Measurements from ENCODE around the gene UNC5A.

The UNC5A gene

GRCh38 chr5:176810081-176810597 lies at the start of gene UNC5A:
Gene UNC5A (plus strand): TSS chr5:176810559. CDS start chr5:176810751, 192 bp downstream.
- no peak for DNase-seq

DNA sequence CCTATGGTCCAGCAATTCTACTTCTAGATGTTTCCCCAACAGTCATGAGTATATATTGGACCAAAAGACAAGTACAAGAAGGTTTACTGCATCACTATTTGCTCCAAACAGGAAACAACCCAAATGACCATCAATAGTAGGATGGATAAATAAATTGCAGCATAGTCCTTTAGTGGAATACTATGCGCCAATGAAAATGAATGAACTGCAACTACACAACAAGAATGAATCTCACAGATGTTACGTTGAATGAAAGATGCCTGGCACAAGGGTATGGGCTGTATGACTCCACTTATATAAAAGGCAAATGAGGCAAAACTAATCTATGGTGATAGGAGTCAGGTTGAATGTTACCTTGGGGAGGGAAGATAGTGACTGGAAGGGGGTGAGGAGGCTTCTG lies 48.6 kb upstream of the UNC5A start:
- DNase-seq, result no peak

- DNase-seq, result peak; percentile 8
These were observed 47.9 kb upstream of the UNC5A start for GRCh38 chr5:176762489-176762888.

DNA sequence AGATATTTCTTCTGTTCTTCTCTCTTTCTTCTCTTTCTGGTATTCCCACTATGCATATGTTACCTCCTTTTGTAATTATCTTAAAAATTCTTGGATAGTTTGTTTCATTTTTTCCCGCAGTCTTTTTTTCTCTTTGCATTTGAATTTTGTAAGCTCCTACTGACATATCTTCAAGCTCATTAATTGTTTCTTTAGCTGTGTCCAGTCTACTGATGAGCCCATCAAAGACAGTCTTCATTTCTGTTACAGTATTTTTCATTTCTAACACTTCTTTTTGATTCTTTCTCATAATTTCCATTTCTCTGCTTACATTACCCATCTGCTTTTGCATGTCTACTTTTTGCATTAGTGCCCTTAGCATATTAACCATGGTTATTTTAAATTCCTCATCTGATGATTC lies 44.7 kb upstream of the UNC5A start:
- no peak for DNase-seq

DNA sequence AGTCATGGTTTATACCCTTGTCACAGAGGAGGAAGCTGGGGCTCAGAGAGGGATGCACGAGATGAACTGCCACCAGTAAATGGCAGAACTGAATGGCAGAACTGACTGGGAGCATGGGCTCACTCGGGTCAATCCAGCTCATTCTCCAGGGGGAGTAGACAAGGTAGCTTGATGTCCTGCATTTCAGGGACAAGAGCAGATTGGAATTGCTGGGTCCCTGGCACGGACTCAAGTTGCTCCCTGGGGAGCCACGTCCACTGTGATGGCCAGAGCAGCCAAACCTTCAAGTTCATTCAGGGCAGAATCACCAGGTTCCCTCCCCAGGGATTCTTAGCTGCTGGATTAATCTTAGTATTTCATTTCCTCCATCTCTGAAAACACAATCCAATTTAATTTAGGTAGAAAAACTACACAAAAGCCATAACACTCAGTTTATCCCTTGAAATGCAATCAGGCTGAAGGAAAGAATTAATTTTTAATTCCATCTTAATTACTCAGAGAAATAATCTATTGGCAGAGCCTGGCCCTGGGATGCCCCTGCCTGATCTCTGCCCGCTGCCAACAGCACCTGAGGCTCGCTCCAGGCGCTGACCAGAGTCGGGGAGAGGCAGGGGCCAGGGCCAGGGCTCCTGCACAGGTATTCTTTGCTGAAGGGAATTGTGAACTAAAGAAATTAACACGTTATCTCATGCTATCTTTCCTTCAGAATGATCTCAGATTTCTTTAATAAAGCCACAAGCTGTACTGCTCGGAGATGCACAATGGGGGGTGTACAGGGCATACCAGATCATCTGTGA lies 42.0 kb upstream of the UNC5A start:
- no peak for DNase-seq

- DNase-seq, result no peak
These were observed 40.4 kb upstream of the UNC5A start for GRCh38 chr5:176769911-176770310.

DNA sequence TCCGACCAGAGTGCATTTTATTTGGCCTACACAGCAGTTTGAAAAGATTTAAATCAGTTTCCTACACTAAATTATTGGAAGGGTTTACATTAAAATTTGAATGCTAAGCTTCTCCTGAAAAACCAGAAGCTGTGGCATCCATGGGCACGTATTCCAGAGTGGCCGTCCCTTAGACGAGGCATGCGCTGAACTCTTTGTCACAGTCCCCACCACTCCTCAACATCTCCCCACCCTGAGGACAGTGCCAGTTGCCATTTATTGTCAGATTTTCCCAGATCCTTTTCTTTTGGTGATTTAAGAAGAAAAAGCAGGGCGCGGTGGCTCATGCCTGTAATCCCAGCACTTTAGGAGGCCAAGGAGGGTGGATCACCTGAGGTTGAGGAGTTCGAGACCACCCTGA lies 39.9 kb upstream of the UNC5A start:
- DNase-seq, result no peak

DNA sequence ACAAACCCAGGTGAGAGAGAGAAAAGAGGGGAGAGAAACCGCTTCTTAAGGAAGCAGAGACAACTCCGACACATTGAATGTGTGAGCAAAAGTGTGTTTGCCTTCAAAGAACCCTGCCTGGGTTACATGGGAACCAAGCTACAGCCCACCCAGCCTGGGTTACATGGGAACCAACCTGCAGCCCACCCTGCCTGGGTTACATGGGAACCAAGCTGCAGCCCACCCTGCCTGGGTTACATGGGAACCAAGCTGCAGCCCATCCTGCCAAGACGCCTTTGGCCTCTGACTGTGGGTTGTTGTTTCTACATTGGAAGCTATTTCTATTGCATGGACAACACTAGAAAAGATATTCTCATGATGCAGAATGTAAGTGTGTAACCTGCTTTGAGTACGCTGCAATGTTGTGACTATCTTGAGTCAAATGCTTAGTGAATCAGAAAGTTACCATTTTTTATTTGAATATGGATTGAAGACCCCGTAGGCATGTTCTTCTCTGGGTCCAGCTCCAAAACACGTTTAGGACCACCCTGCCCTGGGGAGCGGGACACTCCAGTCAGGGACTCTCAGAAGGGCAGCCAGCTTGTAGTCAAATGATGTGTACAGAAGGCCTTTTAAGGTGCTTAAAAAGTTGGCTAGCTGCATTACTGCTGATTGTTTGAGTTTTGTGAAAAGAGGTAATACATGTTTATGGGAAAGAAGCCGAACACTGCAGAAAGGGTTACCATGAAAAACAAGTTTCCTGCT lies 39.1 kb upstream of the UNC5A start:
- no peak for DNase-seq

DNA sequence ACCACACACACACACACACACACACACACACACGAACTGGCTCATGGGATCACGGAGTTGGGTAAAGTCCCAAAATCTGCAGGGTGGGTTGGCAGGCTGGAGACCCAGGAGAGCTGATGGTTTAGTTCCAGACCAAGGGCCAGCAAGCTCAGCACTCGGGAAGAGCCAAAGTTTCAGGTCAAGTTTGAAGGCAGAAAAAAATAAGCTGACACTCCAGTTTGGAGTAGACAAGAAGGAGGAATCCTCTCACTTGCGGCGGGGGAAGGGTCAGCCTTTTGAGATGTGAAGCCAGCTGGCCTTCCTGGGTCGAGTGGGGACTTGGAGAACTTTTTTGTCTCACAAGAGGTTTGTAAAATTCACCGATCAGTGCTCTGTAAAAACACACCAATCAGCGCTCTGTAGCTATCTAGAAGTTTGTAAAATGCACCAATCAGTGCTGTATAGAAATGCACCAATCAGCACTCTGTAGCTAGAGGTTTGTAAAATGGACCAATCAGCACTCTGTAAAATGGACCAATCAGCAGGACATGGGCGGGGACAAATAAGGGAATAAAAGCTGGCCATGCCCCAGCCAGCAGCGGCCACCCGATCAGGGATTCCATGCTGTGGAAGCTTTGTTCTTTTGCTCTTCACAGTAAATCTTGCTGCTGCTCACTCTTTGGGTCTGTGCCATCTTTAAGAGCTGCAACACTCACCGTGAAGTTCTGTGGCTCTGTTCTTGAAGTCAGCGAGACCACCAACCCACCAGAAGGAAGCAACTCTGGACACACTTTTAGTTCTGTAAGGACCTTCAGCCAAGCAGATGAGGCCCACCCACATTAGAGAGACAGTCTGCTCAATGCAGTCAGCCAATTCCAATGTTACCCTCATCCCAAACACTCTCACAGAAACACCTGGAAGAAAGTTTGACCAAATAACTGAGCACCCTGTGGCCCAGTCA lies 37.8 kb upstream of the UNC5A start:
- no peak for DNase-seq

GRCh38 chr5:176773408-176774035 lies 36.8 kb upstream of the UNC5A start:
- DNase-seq, result no peak

GRCh38 chr5:176774216-176775171 lies 35.9 kb upstream of the UNC5A start:
- DNase-seq, result no peak

DNA sequence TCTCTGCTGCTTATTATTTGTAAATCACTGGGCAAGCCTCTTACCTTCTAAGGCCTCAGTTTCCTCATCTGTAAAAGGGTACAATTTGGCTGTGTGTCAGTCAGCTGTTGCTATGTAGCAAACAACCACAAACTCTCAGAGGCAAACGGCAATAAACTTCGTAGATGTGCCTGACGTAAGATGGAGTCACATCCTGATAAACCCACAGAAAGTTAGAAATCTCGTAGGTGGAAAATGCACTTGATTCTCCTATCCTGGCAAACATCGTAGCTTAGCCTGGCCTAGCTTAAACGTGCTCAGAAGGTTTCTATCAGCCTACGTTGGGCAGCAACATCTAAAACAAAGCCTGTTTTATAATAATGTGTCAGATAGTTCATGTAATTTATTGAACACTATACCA lies 35.0 kb upstream of the UNC5A start:
- DNase-seq, result no peak

DNA sequence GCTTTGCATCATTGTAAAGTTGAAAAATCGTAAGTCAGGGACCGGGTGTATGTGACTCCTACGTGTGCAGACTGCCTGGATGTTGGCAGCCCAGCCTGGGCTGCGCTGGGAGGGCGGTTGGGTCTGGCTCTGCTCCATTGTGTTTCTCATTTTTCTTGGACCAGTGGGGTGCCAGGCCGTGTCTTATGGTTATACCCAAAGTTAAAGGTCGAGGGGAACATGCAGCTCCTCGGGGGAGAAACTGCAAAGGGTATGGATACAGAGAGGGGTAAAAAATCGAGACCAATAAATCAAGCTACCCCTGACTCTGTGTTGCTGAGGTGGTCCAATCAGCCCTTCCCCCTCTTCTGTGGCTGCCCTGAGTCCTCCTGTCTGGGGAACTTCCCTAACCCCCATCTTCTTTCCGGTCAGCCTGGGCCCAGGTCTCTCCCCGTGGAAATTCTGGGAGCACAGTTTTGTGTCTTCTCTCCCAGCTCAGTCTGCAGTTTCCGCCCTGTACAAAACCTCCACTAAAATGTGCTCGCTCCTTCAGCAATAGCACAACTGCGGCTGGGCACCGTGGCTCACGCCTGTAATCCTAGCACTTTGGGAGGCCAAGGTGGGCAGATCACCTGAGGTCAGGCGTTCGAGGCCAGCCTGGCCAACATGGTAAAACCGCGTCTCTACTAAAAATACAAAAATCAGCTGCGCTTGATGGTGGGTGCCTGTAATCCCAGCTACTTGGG lies 34.1 kb upstream of the UNC5A start:
- DNase-seq, result no peak

DNA sequence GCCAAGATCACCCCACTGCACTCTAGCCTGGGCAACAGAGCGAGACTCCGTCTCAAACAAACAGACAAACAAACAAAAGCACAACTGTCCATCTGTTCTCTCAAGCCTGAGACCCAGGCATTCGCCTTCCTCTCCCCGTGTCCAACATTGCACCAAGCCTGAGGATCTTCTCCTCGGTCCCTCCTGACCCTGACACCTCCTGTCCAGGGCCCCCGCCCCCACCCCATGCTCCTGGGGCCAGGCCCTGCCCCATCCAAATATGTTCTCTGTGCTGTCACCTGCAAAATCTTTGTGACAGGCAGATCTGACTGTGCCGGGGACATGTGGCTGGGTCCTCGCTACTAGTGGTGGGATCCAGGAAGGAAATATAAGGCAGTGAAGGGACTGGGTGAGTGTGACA lies 33.4 kb upstream of the UNC5A start:
- DNase-seq, result no peak

DNA sequence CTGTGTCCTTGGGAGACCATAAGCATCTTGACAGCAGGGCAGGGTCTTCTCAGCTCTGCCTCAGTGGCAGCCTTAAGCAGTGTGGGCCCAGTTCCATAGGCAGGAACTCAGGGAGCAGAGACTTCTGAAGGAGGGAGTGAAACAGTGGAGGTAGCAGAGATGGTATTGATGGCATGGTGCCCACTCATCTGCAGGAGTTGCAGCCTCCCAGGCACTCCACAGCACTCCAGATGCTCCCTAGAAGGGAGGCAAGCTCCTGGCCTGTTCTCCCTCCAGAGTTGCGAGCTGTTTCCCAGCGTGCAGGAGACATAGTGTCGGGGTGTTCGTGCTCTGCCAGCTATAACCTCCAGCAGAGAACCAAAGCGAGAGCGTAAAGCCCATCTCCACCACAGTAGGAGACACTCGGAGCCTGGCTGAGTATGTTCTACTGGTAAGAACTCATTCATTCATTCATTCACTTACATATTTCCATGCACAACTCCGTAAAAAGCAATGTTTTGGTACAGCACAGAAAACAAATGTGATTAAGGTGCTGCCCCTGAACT lies 31.4 kb upstream of the UNC5A start:
- no peak for DNase-seq

GRCh38 chr5:176779537-176779936 lies 30.8 kb upstream of the UNC5A start:
- DNase-seq, result peak; percentile 17

- no peak for DNase-seq
These were observed 29.9 kb upstream of the UNC5A start for GRCh38 chr5:176780176-176781053.

DNA sequence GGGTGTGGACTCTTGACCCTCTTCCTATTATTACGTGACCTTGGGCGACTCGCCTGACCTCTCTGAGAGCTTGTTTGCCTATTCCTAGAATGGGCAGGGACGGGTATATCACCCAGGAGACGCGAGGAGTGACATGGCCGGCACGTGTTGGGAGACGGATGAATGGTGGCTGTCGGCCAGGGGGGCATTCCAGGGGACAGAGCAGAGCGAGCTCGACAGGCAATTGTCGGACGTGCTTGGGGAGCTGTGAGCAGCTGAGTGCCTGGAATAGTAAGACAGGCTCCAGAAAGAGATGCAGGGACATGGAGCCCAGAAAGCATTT lies 29.3 kb upstream of the UNC5A start:
- no peak for DNase-seq
